Stimulated activated CD4-positive, alpha-beta T cell treated with anti-CD3 and anti-CD28 coated beads, Interleukin-12 subunit alpha, Interleukin-12 subunit beta, amount 100 ng/mL, for 24 hours (primary cell): Measurements from ENCODE around the gene INA.

Source experiments
- DNase-seq, 2 experiments: peaks; one replicate each; pipeline ENCODE4 v3.0.0-alpha.2; 2020; ENCODE audit warnings: low read depth in 2 of 2

Gene INA

GRCh38 chr10:103276251-103276895, 565 bp upstream of the INA start:
- DNase-seq = no peak

DNA sequence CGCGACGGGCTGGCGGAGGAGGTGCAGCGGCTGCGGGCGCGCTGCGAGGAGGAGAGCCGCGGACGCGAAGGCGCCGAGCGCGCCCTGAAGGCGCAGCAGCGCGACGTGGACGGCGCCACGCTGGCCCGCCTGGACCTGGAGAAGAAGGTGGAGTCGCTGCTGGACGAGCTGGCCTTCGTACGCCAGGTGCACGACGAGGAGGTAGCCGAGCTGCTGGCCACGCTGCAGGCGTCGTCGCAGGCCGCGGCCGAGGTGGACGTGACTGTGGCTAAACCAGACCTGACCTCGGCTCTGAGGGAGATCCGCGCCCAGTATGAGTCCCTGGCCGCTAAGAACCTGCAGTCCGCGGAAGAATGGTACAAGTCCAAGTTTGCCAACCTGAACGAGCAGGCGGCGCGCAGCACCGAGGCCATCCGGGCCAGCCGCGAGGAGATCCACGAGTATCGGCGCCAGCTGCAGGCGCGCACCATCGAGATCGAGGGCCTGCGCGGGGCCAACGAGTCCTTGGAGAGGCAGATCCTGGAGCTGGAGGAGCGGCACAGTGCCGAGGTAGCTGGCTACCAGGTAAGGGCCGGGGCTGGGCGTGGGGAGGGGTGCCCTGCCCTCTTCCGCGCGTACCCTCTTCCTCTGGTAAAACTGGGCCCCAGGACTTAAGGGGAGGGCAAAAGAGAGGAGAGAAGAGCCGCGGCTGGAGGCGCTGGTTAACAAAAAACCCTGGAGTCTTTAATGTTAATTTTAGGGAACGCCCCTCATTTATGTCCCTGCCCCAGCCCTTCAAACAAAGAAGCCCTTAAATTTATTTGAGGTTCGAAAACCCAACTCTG, 987 bp downstream of the INA start:
- DNase-seq = no peak

GRCh38 chr10:103278537-103278823, 1.5 kb downstream of the INA start:
- no peak for DNase-seq

DNA sequence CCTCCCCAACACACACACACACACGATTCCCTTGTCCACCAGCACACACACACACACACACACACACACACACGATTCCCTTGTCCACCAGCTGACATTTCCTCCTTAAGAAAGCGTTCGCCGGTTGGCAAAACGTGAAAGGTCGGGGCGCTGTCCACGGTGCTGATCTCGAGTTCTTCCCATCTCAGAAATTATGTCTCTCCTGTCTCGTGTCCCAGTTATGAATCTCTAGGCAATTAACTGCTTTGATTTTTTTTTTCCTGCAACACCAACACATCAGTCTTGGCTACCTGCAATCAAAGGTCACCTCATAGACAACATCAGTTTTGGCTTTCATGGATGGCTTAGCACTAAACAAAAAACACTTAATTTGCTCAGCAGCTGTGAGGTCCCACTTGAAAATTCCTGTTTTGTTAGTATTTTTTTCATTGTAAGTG, 1.9 kb downstream of the INA start:
- DNase-seq = peak in 1 of 2 experiments; percentile 49

GRCh38 chr10:103280031-103280430, 3.1 kb downstream of the INA start:
- DNase-seq = no peak

GRCh38 chr10:103280506-103280905, 3.6 kb downstream of the INA start:
- DNase-seq = no peak

DNA sequence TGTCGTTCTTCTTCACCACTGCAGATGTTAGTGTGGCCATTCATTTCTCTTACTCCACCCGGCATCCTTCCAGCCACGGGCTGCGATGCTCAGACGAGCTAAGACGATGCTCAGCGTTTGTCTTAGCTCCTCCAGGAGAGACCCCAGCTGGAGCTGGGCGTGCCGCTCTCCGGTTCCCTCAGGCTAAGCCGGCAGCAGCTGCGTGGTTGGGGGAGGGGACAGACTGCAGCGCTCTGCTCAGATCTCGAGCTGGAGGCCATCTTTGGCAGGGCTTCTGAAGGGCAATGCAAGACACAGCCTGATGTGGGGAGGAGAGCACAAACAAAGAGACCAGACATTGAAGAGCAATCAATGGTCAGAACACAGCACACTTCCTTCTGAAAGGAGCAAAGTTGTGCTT, 4.8 kb downstream of the INA start:
- no peak for DNase-seq

- no peak for DNase-seq
Measured at GRCh38 chr10:103282961-103283360, 6.0 kb downstream of the INA start.

DNA sequence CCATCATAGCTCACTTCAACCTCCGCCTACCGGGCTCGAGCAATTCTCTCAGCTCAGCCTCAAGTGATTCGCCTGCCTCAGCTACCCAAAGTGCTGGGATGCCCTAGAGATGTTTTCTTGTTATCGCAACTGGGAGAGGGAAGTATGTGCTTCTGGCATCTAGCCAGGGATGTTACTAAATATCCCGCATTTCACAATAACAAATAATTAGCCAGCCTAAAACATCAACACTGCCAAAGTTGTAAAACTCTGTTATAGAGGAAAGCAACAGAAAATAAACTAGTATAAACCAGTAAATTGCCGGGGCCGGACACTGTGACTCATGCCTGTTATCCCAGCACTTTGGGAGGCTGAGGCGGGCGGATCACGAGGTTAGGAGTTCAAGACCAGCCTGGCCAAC, 7.2 kb downstream of the INA start:
- DNase-seq = no peak

- DNase-seq = no peak
Measured at GRCh38 chr10:103287992-103288391, 11.1 kb downstream of the INA start.

DNA sequence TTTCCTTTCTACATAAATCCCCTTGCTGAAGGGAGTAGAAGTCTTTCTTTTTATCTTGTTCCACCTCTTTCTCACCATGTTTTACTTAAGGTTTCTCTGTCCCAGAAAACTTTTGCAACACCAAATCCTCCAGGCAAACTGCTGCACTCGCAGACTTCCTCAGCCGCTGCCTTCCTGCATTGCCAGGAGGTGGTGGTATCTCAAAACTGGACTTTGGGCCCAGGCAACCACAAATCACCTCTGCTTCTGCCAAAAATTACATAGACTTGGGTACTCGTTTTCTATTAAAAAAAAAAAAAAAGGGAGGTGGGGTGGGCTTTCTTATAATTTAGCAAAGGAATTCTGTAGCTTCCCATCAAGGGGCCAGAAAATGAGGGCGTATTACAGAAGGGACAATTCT, 14.7 kb downstream of the INA start:
- no peak for DNase-seq

DNA sequence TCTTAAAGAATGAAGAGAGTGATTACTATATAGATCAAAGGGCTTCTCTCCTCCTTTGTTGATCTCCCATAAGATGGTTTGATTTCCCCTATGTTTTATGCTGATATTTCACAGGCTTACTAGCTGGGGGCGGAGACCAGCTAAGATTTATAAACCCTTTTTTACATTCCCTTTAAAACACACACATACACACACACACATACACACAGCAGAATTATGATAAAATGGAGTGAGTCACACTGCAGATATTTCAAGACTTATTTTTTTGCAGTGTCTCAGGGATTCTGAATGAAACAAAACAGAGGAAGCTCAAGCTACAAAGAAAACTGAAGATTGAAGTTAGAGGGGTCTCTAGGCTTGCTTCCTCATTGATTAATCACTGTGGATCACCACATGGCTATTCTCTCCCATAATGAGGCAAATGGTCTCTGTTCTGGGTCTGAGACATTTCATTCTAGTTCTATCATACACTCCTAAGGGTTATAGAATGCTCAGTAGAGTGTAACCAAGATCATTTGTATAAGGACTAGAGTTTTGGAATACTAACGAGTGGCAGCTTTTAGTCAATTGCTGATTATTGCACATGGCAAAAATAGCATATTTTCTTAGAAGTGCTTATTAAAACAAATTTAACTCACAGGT, 18.6 kb downstream of the INA start:
- DNase-seq = no peak

GRCh38 chr10:103307594-103307993, 30.7 kb downstream of the INA start:
- no peak for DNase-seq

DNA sequence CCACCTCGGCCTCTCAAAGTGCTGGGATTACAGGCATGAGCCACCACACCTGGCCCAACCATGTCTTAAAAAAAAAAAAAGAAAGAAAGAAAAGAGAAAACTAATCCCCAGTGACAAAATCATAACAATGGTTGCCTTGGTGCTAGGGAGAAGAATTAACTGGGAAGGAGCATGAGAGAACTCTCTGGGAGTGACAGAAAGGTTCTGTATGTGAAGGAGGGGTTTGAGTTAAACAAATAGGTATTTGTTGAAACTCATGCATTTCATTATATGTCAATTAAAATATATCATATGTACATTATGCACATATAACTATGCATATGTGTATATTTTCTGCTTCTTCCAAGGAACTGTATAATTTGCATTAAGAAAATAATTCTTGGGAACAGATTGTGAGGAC, 33.3 kb downstream of the INA start:
- DNase-seq = no peak

DNA sequence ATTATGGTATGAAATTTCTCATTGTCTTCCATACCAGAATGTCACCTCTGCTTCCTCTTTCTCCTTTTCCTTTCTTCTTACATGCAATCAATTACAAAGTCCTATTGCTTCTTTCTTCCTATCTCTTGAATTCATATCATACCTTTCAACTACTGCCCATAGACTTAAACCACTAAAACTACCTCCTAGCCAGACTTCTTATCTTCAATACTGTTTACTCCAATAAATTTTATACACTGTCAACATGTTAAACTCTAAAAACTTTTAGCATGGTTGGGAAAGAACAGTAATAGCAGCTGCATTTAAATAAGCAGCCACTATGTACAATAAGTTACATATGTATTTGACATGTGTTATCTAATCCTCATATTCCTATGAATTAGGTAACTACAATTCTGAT, 39.1 kb downstream of the INA start:
- DNase-seq = no peak

DNA sequence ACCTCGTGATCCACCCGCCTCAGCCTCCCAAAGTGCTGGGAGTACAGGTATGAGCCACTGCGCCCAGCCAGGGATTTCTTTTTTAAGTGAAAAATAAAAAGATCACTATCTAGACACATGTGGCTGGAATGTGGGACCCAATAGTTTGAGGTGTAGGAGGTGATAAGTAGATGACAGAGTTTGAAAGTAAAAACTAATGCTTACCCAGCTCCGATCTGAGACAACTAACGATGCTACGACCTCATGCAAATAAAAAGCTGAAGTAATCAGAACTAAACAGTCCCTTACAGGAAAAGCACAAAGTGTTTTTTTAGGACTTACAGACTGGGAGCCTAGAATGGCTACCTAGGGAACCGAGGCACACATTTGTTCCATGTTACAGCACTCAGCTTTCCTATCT, 51.0 kb downstream of the INA start:
- no peak for DNase-seq

DNA sequence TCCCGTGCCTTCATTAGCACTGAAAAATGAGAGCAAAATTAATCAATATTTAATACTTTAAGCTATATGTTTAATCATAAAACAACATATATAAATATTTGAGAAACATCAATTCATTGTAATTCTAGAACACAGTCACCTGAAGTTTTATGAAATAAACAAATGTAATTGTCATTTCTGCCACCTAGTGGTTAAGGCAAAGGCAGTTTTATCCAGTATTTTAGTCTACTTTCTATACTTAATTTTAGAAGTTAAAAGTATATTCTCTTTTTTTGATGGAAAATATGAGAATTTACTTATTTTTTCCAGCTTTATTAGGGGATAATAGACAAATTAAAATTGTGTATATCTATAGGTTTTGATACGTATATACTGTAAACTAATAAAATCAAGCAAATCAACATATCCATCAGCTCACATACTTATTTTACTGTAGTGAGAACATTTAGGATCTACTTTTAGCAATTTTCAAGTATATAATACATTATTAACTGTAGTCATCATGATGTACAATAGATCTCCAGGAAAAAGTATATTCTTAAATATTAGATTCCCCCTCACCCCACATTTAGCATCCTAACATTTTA, 57.1 kb downstream of the INA start:
- no peak for DNase-seq

- no peak for DNase-seq
Measured at GRCh38 chr10:103334567-103334966, 57.6 kb downstream of the INA start.

DNA sequence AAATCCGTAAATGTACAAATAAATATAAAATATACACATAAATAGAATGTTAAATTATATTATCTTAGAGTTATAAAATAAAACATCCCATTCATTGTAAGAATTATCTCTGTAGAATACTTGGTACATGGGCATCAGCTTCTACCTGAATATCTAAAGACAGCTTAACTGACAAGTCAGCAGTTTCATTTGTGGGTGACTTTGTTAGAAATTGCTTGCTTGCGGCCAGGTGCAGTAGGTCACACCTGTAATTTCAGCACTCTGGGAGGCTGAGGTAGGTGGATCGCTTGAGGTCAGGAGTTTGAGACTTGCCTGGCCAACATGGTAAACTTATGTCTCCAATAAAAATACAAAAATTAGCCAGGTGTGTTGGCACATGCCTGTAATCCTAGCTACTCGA, 59.4 kb downstream of the INA start:
- no peak for DNase-seq
